Kasumi-1 (cell line): Measurements from ENCODE around the gene SINHCAF.

Source experiments
- DNase-seq, 2 experiments: peaks; one replicate each; lab custom pipeline; 2025; lab: John Stamatoyannopoulos, UW

Gene SINHCAF

DNA sequence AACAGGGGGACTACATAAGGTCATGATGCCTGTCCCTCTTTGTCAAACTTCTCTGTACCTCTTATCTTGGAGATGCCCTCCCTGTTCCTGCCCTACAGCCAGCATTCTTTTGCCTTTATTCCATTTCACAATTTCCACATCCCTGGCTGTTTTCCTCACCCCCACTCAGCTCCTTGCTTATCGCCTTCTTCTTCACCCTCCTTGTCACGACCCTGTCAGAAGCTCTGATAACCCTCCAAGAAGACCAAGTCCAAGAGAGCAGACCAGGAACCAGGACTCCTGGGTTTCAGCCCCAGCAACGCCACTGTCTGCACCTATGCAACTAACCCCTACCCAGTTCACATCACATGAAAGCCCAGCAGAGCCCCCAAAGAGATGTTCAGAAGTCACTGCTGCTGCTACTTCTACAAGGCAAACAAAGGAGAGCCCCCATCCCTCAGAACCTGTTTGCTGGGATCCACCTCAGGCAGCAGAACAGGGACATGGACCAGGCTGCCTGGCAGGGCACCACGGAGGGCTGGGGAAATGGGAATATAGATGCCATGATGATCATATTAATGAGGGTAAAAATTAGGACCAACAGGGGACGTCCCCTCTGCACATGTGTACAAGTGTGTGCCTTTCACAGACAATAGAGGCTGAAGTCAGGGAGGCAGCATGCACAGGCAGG, 92.8 kb downstream of the SINHCAF start:
- DNase-seq = no peak

DNA sequence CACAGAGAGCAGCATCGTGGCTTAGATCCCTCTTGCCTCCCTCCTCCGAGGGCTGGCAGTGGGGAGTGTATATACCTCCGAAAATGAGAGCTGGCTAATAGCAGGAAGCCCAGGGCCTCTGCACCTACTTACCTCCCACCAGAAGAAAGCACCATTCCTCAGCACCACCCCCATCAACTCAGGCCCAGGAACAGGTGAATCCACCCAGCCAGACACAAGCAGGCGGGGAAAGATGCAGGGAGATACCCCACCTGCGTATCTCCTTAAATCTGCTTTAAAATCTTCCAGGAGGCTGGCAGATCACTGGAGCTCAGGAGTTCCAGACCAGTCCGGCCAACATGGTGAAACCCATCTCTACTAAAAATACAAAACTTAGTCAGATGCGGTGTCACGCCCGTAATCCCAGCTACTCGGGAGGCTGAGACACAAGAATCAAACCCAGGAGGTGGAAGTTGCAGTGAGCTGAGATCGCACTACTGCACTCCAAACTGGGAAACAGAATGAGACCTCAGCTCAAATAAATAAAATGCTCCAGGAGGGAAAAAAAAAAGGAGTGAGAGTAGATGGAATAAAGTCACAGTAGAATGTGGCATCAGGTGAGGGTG, 93.5 kb downstream of the SINHCAF start:
- no peak for DNase-seq

GRCh38 chr12:31231611-31232360, 94.2 kb downstream of the SINHCAF start:
- no peak for DNase-seq
